Peyer's patch (tissue), 4 donors: Measurements from ENCODE around the gene MAGI2.

Source experiments
- CTCF ChIP-seq, 6 experiments: fragments of 450-650 bp in 4 of 6; fragments of 200-600 bp in 2 of 6; sonication (generic) in 1 of 6; IDR thresholded peaks; one replicate each; pipeline ENCODE4 v1.5.1; 2017 to 2019; ENCODE audit warnings: antibody characterized with exemption in 6 of 6, mild to moderate bottlenecking in 3 of 6, moderate library complexity in 1 of 6
- POLR2A ChIP-seq, 2 donors: fragments of 450-650 bp; IDR thresholded peaks; one replicate each; pipeline ENCODE4 v1.5.1; 2017; ENCODE audit warnings: antibody characterized with exemption in 2 of 2, mild to moderate bottlenecking in 2 of 2, moderate library complexity in 2 of 2

- TF ChIP-seq CTCF (IDR thresholded peaks at IDR 0.05): no peak
- TF ChIP-seq POLR2A (IDR thresholded peaks at IDR 0.05): no peak
These were observed 315.5 kb downstream of the MAGI2 start for GRCh38 chr7:79137942-79138341.
